Astrocyte of the cerebellum (primary cell): Measurements from ENCODE around the gene COL4A6.

ENCODE experiments used
- DNase-seq: peaks from one replicate; pipeline ENCODE4 v3.0.0-alpha.2; 2011; ENCODE audit warnings: low read depth
- H3K4me3 ChIP-seq: 2 replicates; pipeline ENCODE4 v1.5.1; 2011; ENCODE audit warnings: mild to moderate bottlenecking, low read depth, low read length, moderate library complexity
- in situ Hi-C: cut with HindIII; loops from 2 replicates; pipeline ENCODE4 v1.10.0; 2017; ENCODE audit warnings: low sequenced_read_pairs
- TF ChIP-seq, protein P1 (sequence below): IDR thresholded peaks from 2 replicates; pipeline ENCODE4 v1.5.1; 2012; ENCODE audit warnings: low read length, low read depth, moderate library complexity, mild to moderate bottlenecking; ENCODE audit errors: missing control alignments

Gene COL4A6

DNA sequence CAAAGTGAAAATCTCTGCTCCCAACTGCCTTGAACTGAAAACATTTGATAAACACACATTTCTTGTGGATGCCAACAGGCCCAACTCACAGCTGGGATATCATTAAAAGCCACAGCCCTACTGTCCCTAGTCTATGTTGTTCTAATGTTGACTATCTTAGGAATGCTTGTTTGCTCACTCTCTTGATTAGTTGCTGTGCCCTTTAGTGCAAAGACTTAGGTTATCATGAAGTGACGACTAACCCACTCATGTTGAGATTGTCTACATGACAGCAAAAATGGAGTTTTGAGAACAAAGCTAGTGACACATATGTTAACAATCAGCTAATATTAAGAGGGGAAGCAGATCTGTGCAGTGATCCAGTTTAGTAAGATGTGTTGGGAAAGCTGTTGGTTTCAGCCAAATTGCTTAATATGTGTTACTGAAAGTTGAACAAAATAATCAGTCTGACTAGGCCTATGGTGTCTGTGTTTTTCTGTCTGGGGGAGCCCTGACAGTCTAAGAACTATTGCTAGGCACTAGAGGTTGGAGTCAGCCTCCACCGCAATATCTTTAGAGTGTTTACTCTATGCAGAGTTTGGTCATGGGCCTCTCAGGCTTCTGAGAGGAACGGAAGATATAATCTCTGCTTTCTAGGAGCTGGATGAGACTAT, 221.2 kb downstream of the COL4A6 start:
- in situ Hi-C loops = no loop called here
- no peak for DNase-seq
- TF ChIP-seq, protein P1, sequence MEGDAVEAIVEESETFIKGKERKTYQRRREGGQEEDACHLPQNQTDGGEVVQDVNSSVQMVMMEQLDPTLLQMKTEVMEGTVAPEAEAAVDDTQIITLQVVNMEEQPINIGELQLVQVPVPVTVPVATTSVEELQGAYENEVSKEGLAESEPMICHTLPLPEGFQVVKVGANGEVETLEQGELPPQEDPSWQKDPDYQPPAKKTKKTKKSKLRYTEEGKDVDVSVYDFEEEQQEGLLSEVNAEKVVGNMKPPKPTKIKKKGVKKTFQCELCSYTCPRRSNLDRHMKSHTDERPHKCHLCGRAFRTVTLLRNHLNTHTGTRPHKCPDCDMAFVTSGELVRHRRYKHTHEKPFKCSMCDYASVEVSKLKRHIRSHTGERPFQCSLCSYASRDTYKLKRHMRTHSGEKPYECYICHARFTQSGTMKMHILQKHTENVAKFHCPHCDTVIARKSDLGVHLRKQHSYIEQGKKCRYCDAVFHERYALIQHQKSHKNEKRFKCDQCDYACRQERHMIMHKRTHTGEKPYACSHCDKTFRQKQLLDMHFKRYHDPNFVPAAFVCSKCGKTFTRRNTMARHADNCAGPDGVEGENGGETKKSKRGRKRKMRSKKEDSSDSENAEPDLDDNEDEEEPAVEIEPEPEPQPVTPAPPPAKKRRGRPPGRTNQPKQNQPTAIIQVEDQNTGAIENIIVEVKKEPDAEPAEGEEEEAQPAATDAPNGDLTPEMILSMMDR = no peak
- H3K4me3 ChIP-seq = no peak overlapping the region

DNA sequence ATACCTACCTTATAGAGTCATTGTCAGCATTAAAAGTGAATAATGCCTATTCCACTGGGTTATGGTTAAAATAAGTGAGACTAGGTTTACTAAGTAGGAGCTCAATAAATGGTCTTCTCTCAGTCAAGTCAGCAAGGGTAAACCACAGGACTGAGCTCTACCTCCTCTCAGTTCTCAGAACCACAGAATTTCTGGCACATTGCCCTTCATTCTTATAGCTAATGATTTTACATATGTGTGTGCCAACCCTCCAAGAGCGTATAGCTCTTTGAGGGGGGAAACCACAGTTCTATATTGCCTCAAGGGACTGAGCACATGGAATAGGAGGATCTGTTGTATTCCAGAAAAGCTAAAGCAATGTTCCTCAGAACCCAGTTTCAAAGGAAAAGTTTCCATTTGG, 221.8 kb downstream of the COL4A6 start:
- in situ Hi-C loops = no loop called here
- no peak overlapping the region for H3K4me3 ChIP-seq
- TF ChIP-seq, protein P1 = no peak
- DNase-seq = no peak

DNA sequence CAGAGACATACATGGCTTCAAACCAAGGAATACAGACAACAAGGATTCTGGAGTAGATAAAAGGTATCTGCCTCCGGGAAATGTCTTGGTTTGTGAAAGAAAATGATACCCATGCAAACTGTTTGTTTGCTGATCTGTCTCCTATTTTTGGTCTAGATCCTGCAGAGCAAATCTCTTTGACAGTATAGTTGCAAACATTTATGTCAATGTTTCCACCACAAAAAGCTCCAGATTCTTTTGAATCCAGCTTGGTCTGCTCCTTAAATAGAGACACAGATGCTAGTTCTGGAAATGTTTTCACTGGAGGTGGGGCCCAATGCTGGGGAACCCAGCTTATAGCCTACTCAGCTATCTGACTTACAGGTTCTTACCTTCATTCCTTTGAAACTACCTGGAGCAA, 226.9 kb downstream of the COL4A6 start:
- TF ChIP-seq, protein P1 = no peak
- in situ Hi-C loops = no loop called here
- H3K4me3 ChIP-seq = no peak overlapping the region
- no peak for DNase-seq

DNA sequence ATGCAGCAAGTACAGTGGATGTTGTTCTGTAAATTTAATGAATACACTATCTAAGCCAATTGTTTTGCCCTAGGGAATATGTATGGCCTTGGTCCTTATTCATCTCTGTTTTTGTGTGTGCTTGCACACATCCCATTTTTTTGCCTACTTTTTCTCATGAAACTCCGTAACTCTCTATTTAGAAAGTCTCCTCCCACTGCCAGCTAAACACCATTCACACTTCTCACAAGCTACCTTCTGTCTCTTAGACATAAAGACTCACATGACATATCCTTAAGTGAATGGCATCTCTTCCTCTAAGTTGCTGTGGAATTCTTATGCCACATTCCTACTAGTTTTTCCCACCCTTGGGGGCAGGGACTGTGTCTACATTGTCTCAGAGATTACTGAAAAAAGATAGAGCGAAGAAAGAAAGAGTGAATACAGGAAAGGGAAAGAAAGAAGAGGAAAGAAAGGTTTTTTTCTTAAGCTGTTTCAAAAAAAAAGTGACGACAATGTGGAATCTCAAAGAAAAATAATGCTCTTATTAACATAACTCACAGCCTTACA, 229.1 kb downstream of the COL4A6 start:
- H3K4me3 ChIP-seq = no peak overlapping the region
- in situ Hi-C loops = no loop called here
- no peak for DNase-seq
- TF ChIP-seq, protein P1 = no peak

DNA sequence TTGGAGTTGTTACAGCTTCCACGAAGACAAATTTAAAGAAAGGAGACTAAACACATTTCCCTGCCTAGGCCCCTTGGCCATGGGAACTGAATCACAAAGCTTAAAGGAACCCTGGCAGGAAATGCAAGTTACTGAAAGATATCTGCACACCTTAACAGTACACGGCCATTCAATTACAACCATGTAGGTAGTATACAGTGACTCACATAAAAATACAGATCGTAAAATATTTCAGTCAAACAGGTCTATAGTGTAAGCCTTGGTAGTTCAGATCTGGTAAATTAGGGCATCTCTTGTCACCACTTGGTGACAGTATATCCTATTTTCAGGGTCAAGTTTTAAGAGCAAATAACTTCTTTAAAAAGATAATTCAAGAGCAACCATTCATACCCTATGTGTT, 234.7 kb downstream of the COL4A6 start:
- in situ Hi-C loops = no loop called here
- no peak for DNase-seq
- TF ChIP-seq, protein P1 = no peak

DNA sequence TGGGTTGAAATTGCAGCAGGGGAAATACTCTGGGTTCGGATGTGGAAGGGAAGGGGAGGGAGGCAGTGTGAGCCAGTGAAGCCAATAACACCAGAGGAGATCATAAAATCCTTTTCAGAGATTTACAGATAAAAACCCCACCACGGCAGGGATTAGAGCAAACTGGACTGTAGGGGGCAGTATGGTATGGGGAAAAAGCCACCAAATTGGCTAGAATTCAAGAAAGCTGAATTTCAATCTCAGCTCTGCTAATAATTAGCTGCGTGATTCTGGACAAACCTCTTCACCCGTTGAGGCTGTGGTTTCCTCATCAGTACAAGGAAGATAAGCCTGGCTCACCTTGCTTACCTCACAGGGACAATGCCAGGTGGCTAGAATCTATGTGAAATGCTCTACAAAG, 238.5 kb downstream of the COL4A6 start:
- in situ Hi-C loops = no loop called here
- no peak overlapping the region for H3K4me3 ChIP-seq
- TF ChIP-seq, protein P1 = peak; percentile 58
- no peak for DNase-seq

More for the DNA sequence above, 234.7 kb downstream of the COL4A6 start:
- H3K4me3 ChIP-seq = no peak overlapping the region
